GM18868 (cell line): ENCODE measurements around the gene RHOU.

ENCODE experiments used
- ATAC-seq: cut with Tn5 transposase; IDR thresholded peaks from one replicate; pipeline ENCODE4 v1.9.1; 2021; ENCODE audit warnings: mild to moderate bottlenecking, moderate library complexity; ENCODE audit not compliant: unreplicated experiment

Gene RHOU

GRCh38 chr1:228782662-228783417 lies 47.6 kb downstream of the RHOU start:
- ATAC-seq, result no peak

DNA sequence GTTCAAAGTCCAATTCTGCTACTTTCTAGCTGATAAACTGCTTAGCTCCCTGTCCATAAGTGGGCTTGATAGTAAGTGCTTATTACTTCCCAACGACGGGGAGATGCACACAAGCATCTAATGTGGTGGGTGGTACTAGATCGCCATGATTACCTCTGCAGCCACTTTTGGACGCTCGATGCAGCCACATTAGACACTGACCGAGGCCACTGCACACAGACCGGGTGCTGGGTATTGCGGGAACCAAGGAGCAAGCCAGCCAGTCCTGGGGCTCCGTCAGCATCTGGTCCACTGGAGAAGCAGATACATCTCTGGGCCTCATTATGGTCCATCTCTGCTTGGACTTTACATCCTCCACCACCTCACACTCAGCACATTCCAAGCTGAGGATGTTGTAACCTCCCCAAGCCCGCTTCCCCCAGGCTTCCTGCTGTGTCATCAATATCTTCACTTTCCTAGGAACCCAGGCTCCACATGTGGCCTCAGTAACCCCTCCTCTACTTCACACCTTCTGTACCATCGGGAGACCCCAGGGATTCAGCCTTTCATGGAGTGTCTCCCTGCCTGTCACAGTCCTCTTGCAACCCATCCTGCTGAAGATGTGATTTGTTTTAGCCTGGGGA lies 48.2 kb downstream of the RHOU start:
- no peak for ATAC-seq

DNA sequence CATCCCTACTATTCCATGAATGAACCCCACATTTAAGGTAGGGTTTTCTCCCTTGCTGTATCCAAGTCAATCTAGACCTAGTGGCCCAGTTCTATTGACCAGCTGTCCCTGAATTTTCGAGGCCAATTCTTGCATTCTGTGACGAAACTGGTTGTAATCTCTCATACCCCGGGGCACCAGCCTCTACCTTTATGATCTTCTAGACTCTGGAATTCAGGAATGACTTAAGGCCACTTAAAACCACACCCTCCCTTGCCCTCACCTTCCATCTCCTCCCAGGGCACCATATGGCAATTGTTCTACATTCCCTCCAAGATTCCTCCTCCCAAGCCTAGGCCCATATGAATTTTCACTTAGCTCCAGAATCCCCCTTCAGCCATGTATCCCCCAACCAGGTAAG lies 48.9 kb downstream of the RHOU start:
- ATAC-seq, result no peak

DNA sequence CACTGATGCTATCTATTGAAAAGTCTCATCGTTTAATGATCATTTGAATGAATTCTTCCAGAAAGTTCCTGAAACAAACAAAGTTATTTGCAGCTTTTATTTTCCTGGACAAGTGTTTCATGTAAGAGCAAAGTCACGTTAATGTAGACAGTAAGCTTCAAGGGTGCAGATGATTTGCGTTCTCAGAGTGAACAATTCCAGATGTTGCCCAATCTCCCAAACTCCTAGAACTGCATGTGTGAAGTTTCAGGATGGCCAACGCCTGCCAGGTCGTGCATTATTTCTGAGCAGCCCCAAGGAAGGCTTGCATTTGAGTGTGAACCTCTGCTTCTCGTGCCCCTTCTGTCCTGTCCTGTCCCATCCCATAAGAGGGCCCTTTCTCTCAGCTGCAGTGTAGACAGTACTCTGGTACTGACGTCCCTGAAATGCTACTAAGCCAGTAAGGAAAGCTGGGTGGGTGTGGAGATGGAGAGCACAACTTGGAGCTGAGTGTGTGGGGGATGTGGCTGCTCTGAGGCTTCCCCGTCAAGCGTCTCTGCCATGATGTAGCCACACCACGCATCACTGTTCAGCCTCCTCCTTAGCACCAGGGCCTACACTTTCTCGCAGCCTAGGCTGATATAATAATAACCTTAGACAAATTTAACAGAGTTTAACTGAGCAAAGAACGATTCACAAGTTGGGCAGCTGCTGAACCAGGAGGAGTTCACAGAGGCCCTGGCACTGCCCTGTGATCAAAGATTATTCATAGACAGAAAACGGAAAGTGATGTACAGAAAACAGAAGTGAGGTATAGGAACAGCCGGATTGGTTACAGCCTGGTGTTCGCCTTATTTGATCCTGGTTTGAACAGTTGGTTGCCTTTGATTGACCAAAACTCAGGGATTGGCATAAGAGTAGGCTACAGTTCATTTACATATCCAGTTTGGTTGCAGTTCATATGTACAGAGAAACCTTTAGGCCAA lies 50.4 kb downstream of the RHOU start:
- no peak for ATAC-seq

DNA sequence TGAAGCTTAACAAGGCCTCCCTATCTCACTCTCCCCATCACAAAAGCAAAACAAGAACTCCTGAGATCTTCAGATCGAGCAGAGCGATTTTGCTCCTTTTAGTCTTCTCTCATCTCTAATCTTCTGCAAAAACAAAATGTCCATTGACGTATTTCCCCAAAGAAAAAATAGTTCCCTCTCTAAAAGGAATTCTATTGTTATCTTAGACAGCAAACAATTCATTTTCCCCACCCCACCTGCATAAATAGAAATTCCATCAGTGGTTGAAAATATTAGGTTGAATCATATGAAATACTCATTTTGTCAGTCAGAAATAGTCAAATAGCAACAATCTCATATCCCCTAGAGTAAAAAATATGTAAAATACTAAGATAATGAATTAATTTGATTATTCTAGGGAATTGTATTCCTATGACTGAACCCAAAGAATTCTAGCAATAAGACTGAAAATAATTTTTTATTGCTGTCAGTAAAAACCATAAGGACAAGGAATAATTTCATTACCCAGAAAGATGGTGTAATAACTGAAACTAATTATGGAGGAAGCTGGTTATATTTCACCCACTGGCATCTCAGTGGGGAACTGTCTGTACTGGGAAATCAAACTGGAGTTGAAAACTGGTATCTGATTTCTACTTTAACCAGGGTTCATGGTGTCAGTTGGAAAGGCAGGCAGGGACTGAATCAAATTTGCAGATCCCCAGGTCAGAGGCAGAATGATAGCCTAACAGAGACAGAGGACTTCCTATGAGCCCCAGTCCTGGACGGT lies 51.3 kb downstream of the RHOU start:
- ATAC-seq, result no peak

DNA sequence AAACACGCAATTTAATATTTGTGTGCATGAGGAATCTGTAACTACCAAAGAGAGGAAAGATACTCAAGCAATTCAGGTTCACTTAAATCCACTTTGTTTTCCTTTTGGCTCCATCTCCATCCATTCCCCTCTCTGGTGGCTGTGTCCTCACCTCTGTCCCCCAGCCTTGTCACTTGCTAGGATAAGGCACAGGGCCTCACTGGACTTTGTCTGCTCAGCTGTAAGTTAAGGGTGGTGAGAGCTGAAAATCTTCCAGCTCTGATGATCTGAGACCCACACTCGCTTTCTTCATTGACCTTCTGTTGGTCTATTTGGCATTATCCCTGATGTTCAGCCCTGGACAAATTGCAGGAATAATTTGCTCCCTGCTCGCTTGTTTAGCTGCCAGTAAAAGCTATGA lies 56.5 kb downstream of the RHOU start:
- no peak for ATAC-seq

GRCh38 chr1:228792601-228793000 lies 57.3 kb downstream of the RHOU start:
- ATAC-seq, result no peak

DNA sequence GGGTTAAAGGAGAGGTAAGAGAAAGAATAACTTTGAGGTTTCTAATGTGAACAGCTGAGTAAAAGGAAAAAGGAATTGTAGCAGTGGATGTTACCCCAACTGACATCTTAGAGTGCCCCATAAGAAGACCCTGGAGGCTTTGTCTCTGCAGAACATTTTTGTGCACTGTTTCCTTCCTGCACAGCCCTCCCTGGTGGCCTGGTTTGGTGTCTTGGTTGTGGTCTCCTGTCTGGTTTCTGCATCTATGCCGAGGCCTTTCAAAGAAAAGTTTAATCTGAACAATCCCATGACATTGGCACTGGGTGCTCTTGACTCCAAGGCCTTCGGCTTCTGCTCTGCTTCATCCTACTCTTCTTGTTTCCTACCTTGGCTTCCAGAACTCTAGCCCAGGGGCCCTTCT lies 57.8 kb downstream of the RHOU start:
- no peak for ATAC-seq

DNA sequence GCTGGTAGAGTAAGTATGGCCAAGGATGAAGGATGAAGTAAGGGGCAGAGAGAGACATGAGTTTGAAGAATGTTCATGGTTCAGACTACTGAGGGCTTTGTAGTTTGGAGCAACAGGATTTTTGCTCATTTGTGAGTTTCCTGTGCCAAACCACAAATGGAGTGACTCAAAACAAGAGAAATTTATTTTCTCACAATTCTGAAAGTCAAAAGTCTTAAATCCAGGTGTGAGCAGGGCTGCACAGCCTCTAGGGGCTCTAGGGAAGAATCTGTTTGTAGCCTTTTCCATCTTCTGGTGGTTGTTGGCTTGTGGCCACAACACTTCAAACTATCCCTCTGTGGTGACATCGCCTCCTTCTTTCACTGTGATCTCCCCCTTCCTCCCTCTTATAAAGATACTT lies 58.9 kb downstream of the RHOU start:
- ATAC-seq, result no peak

GRCh38 chr1:228794810-228795209 lies 59.5 kb downstream of the RHOU start:
- no peak for ATAC-seq

- no peak for ATAC-seq
Measured at GRCh38 chr1:228795596-228795995, 60.3 kb downstream of the RHOU start.
